ENCODE measurements around the gene ABCC4.

Gene ABCC4

GRCh38 chr13:95156208-95156607, 145.0 kb downstream of the ABCC4 start:
- DNase-seq (ENCODE audit: low spot score), result no peak

GRCh38 chr13:95155504-95155903, 145.7 kb downstream of the ABCC4 start:
- DNase-seq (ENCODE audit: low spot score), result no peak

- DNase-seq (ENCODE audit: low spot score), result no peak
Observed at GRCh38 chr13:95155093-95155492, 146.2 kb downstream of the ABCC4 start.

- DNase-seq (ENCODE audit: low spot score), result no peak
Observed at GRCh38 chr13:95154413-95154886, 146.8 kb downstream of the ABCC4 start.

GRCh38 chr13:95153647-95154412, 147.4 kb downstream of the ABCC4 start:
- no peak for DNase-seq (ENCODE audit: low spot score)

DNA sequence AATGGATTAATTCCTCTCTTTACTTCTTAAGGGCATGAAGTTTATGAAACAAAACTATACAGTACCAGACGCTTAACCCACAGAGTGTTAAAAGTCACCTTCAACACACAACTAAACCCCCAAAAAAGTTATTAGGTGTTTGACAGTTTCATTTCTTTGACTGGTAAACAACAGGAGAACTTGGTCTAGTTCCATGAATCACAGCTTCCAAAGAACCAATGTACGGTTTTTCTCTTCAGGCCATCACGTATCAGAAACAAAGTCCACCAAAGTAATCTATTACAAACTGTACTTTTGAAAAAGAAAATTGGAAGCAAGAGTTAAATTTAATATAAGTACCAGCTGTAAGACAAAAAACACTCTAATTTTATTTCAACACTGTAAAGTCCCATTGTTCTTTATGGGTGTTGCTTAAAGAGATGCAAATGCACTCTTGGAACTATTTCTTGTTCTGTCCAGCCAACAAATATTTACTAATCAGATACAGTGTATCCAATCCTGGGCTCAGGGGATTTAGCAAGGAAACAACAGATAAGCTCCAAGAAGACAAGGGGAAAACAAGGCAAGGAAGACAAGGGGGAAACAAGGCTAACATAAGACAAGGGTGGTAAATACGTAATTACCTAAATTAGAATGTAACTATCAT, 149.2 kb downstream of the ABCC4 start:
- no peak for DNase-seq (ENCODE audit: low spot score)

DNA sequence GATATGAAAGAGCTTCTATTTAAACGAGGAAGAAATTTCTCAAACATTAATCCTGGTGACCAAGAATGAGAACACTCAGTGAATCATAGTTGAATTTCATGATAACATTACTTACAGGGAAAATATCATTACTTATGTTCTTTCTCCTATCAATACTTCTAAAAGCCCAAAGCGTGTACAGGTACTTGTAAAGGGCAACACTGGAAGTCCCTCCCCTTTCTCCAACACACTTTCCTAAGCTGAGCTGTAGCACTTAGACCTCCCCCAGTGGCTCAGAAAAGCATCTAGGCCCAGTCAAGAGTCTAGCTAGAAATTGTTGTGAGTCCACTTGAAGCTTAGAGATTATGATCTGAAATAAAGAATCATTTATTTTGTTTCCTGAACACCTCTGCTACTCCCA, 150.7 kb downstream of the ABCC4 start:
- no peak for DNase-seq (ENCODE audit: low spot score)

DNA sequence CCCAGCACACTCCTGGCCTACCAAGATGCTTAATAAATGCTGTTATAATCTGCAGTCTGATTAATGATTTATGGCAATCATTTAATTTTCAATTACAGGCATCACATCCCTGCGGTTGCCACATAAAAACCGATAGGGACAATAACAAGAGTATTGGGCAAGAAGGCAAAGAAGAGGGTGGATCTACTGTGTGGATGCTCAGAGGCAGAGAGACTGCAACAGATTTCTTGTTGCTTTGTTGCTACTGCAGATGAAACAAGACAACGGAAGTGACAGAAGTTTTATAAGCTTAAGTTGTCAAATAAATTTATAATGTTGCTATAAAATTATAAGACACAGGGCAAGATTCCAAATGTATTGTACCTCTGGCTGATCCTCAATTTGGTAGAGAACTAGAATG, 154.8 kb downstream of the ABCC4 start:
- no peak for DNase-seq (ENCODE audit: low spot score)

- DNase-seq (ENCODE audit: low spot score), result no peak
Observed at GRCh38 chr13:95145587-95145986, 155.7 kb downstream of the ABCC4 start.

- DNase-seq (ENCODE audit: low spot score), result no peak
Observed at GRCh38 chr13:95140502-95140901, 160.7 kb downstream of the ABCC4 start.

DNA sequence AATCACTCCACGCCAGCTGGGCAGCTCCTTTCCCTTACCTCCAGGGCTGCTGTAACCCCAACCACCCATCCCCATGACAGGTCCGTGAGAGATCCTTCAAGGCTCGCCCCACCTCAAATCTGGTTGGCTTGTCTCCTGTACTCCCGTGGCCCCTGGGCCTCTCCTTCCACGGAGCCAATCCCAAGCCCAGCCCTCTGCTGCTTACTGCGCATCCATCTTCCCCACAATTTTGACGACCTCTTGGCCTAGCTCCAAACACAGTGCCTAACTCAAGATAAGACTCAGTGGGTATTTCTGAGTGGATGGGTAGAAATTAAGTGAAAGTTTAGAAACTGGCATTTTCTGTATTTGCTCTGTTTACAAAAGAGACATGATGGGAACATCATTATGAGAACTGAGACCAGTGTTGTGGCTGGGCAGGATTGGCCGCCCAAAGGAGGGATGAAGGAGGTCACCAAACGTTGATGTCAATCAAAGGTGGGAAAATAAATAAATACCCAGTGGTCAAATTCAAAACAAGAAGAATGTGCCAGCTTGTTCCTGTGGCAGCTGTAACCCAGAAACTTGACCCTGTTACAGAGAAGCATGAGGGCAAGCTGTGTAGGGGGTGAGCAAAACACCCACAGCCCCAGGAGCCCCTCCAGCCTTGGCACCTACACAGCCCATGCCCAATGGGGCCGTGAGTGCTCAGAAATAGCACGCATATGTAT, 162.2 kb downstream of the ABCC4 start:
- no peak for DNase-seq (ENCODE audit: low spot score)

DNA sequence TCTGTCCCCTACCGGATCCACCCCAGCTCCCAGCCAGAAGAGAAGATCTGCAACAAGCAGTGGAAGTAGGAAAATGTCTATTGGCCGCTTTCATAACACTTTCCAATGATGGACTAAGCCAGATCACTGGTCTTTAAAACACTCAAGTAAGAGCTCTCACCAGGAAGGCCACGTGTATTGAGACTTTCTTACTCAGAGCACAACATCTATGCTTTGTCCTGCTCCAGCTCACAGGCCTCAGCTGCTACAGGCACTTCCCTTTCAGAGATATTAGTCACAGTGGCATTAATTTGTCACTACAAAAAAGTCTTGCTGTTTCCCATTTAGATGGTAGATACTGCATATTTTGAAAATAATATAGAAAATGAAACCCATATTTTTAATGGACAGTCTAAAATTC, 164.2 kb downstream of the ABCC4 start:
- DNase-seq (ENCODE audit: low spot score), result no peak

DNA sequence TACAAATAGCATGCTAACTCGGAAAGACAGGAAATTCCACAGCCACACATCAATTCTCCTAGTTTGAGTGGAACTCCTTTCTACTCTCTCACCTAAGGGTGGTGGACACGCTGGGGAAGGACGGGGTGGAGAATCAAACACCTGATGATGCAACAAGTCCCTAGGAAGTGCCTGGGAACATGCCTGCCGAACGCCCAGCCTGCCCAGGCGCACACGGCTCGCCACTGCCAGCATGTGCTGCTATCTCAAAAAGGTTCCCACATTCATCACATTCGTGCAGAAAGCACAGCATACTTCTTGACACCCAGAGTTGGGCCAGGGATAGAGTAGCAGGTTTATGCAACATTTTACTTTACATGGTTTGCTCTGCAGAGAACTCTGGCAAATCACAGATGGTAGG, 164.6 kb downstream of the ABCC4 start:
- DNase-seq (ENCODE audit: low spot score), result no peak

DNA sequence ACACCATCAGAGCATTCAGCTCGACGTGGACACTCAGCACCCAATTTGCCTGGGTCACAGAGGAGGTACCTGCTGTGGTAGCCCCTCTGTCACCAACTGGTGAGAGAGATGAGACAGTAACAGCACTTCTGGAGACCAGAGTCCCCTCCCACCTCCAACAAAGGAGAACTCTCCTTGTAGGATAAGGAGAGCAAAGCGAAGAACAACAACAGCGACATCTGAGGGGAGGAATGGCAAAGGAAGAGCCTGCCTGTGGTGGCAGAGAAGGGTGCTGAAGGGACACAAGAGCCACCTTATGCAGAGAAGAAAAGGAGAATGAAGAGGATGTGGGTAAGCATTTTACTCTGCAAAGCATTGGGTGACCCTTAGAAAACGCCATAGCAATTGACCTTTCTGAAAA, 167.8 kb downstream of the ABCC4 start:
- DNase-seq (ENCODE audit: low spot score), result no peak

- DNase-seq (ENCODE audit: low spot score), result no peak
Observed at GRCh38 chr13:95129004-95129403, 172.2 kb downstream of the ABCC4 start.

GRCh38 chr13:95128045-95128643, 173.1 kb downstream of the ABCC4 start:
- DNase-seq (ENCODE audit: low spot score), result no peak

GRCh38 chr13:95124959-95125358, 176.3 kb downstream of the ABCC4 start:
- DNase-seq (ENCODE audit: low spot score), result no peak

DNA sequence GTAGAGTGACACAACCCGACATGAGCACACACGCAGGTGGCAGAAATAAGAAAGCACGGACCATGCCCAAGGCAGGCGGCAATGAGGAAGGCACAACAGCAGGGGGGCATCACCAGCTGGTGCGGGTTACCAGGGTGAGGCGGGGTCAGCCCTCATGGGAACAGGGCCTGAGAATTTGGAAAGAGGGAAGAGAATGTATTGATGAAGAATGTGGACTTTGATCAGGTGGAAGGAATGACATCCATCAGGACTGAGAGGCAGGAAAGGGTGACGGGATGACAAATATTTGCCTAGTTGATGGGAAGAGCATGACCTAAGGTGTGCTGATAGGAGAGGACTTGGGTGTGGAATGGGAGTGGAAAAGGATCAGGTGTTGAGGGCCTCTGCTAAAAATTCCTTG, 177.5 kb downstream of the ABCC4 start:
- DNase-seq (ENCODE audit: low spot score), result no peak

DNA sequence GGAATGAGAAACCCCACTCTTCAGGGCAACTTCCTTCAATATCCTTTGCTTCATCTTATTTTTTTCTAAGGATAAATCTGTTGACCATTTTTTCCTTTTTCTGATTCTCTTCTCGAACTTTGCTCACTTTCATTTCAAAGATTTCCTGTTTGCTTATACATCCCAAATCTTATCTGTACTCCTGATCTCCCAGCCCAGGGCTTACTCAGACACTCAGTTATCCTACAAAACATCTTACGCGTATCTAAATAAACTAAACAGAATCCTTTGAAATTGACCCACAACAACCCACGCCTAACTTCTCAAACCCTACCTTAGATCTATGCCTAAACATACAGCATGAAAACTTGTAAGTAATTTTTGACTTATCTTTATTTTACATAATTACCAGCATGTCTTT, 179.2 kb downstream of the ABCC4 start:
- DNase-seq (ENCODE audit: low spot score), result no peak

GRCh38 chr13:95121516-95121915, 179.7 kb downstream of the ABCC4 start:
- DNase-seq (ENCODE audit: low spot score), result no peak

DNA sequence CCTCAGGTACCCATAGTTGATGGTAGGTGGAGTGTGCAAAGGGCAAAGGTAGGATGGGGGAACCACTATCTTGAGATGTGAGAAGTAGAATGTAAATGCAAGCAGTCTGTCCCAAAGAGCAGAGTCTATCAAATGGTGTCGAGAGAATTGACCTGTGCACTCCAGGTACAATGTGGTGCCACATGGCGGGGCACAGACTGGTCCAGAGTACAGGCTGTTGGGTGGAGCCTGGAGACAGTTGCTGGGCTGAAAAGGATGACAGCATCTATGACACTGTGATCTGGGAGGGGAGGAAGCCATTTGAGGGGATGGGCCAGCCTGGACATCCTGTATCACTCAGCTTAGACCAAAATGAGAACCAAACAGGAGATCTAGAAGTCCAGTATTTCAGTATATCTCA, 180.6 kb downstream of the ABCC4 start:
- no peak for DNase-seq (ENCODE audit: low spot score)

GRCh38 chr13:95118541-95119324, 182.5 kb downstream of the ABCC4 start:
- DNase-seq (ENCODE audit: low spot score), result no peak

Data from COLO829 (cell line).